HG02571 (cell line): ENCODE results near the gene GOLGA2.
A peak's percentile ranks its signal among the peaks of the same experiment; 100 is the strongest.
"Not testable (repeated sequence)": the region's sequence is repeated elsewhere in the genome, so short reads cannot be mapped to it uniquely, and the experiment has no call there.

Experiments
- ATAC-seq: cut with Tn5 transposase; IDR thresholded peaks from one replicate; pipeline ENCODE4 v1.9.1; 2021; ENCODE audit warnings: mild to moderate bottlenecking, moderate library complexity; ENCODE audit not compliant: unreplicated experiment

GOLGA2 gene

GRCh38 chr9:128244837-128245231 is 31.0 kb downstream of the GOLGA2 start:
- ATAC-seq, result no peak

DNA sequence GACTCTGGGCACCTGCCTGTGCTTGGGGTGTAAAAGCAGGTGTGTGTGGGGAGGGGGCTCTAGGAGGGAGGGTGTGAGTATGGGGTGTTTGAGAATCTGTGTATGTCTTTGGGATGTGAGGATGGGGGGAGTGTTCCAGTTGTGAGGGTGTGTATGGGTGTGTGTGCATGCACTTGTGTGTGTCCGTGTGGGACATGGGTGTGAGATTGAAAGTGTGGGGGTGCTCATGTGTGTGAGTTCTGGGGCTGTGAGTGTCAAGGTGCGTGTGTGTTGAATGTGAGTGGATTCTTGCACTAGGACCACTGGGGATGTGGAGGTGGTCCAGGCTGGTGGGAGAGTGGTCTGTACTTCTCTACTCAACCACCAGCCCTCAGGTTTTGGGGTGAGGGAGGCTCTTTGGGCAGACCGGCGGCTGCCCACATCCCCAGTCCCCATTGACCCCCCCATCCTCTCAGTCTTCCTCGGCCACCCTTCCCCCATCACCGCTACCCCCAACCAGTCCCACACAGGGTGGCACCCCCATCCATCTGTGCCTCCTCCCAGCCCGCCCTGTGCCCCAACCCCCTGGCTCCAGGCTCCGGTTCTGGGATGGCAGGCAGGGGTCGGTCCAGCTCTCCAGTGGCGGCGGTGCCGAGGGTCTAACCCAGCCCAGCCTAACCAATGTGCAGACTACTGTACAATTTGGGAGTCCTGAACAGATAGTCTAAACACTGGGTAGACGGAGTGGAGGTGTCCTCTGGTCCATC is 31.5 kb downstream of the GOLGA2 start:
- ATAC-seq, result no peak

- ATAC-seq, result no peak
These were observed 32.4 kb downstream of the GOLGA2 start for GRCh38 chr9:128243215-128244018.

DNA sequence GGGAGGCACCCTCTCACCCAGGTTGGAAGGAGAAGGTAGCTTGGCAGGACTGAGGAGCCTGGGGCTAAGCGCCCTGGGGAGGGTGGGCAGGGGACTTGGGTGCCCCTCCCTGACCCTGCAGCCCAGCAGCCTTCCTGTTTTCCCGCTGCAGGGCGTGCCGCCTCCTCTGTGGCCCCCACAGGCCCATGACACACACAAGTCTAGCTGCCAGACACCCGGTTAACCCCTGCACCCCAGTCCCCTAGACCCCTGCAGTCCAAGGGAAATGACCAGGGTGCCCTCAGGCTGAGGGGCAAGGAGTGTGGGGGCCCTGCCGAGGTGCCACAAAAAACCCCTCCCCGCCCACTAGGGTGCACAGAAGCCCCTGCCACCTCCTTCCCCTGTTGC is 33.0 kb downstream of the GOLGA2 start:
- no peak for ATAC-seq

- ATAC-seq, result no peak
These were observed 33.7 kb downstream of the GOLGA2 start for GRCh38 chr9:128242124-128242523.

DNA sequence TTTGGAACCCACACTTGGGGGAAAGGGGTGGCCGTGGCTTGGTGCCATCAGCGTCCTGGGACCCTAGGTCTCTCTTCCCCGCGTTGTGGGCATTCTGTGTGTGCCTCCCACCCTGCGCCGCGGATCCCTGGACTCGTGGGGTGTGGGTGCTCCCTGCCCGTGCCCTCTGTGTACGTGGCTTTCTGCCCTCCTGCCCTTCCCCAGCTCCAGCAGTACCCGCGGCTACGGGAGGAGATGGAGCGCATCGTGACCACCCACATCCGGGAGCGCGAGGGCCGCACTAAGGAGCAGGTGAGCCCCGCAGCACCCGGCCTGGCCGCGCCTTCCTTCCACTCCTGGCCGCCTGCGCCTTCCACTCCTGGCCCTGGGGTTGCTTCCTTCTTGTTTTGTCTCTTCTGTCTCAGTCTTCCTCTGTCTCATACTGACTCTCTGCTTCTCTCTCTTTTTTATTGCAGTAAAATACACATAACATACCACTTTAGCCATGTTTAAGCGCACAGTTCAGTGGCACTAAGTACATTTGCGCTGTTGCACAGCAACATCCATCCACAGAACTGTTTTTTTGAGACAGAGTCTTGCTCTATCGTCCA is 41.9 kb downstream of the GOLGA2 start:
- no peak for ATAC-seq

DNA sequence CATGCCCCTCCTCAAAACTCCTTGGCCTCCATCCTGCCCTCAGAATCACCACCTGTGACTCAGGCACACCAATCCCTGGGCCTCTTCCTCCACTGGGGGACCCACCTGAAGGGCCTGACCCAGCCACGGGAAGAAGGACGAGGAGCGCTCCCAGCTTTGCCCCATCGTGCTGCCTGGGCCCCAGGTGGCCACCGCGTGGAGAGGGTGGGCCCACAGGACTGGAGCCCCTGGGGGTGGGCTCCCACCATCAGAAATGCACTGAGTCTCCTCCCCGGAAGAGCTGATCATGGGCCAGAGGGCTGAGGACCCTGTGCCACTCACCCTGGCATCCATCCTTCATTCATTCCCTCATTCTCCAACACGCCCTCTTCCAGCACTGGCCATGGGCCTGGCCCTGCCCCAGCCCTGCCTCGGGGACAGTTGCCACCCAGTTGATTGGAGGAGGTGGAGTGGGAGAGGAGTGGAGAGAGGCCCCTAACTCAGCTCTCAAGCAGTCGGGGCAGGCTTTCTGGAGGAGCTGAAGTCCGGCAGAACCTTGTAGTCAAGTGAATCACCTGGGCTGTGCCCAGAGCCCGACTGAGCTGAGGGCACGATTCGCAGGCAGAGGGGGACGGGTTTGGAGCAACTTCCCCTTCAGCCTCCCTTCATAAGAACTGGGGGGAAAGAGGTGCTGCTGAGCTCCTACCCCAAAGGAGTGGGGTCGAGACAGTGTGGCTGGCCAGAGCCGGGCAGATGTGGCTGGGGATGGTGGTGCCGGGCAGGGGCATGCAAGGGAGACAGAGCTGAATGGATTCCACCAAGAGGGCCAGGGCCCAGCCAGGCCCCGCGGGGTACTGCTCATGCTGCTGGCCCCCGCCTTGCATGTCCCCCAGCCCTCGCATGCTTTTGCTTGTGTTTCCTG is 43.0 kb downstream of the GOLGA2 start:
- no peak for ATAC-seq

DNA sequence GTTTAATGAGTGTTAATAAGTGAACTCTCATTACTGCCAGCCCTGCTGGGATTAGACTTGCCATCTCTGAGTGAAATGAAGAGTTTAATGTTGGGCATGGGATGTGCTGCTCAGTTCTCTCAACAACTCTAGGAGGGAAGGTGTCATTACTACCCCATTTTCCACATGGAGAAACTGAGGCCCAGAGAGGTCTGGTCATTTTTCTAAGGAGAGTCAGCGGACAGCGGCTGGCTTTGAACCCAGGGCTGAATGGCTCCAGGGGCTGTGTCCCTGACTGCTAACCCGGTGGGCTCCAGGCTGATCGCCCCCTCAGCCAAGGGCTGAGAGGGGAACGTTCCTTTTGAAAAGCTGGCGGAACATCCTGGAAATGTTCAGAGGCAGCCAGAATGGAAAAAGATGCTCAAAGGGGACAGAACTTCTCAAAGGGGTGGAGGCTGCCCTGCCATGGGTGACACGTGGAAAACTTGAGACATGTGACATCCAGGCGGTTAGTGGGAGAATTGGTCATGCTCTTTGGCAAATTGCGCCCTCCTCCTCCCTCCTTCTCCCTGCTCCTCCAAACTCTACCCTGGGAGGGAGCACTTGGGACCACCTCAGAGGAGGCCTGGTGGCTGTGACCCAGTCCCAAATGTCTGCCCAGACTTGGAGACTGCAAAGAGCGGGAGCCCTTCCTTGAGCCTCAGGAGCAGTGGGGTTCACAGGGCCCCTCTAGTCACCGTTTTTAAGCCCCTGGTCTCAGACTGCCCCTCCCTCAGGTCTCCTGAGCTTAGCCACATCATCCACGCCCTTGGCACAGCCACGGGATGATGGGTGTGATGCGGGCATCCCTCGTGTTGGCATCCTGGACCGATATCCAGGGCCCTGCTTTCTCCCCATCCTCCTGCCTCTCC is 43.9 kb downstream of the GOLGA2 start:
- ATAC-seq, result no peak

DNA sequence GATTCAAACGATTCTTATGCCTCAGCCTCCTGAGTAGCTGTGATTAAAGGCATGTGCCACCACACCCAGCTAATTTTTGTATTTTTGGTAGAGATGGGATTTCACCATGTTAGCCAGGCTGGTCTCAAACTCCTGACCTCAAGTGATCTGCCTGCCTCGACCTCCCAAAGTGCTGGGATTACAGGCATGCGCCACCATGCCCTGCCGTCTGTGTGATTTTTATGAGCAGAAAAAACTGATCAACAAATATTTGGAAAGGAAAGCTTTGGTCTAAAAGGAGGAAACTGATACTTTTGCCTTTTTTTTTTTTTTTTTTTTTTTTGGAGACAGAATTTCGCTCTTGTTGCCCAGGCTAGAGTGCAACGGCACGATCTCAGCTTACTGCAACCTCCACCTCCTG is 44.9 kb downstream of the GOLGA2 start:
- not testable (repeated sequence) for ATAC-seq

DNA sequence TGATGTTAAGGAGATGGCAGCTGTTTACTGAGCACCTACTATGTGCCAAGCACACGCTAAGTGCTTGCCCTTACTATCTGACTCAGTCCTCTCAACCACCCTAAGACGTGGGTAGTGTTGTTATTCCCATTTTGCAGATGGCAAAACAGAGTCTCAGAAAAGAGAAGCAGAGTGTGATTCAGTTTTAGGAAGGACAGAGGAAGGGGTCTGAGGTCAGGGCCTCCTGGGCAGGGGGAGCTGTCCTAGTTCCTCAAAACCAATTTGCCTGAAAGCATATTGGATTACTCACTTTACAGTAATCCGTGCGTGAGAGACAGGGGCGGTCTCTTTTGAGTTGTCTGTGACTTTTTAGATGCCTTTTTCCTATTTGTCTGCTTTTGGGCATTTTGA is 49.4 kb downstream of the GOLGA2 start:
- no peak for ATAC-seq

- no peak for ATAC-seq
These were observed 49.9 kb downstream of the GOLGA2 start for GRCh38 chr9:128225770-128226411.

- no peak for ATAC-seq
These were observed 50.9 kb downstream of the GOLGA2 start for GRCh38 chr9:128224877-128225276.

DNA sequence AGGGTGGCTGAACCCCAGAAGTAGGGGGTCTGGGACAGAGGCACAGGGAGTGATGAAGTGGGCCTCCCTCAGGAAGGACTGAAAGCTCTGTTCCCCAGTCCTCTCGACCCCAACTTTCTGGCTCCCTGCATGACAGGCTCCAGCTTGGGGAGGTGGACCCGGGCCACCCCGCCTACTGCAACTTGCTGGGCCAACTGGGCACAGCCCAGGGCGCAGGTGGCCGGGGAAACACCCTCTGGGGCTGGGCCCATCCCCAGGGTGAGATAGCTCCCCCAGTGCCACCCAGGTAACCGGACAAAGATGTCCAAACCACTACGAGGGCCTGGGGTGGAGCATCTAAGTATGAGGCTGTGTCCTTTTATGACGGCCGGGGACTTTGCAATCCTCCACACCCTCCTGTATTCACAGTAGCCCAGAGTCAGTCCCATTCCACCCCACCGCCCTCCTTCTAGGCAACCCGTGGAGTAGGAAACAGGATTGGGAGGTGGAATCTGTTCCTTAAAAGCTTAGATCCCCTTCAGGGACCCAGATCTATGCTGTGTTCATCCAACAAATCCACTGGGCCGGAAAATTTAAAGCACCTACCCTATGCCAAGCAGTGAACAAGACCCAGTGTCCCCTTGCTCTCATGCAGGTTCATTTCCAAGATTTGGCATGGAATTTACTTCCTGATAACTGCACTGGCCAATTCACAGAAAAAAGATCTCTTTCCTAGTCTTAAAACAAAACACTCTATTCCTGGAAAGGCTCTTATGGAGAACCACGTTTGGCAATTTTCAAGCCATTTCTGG is 52.7 kb downstream of the GOLGA2 start:
- ATAC-seq, result no peak

- ATAC-seq, result no peak
These were observed 53.8 kb downstream of the GOLGA2 start for GRCh38 chr9:128222026-128222425.

- no peak for ATAC-seq
These were observed 56.0 kb downstream of the GOLGA2 start for GRCh38 chr9:128219831-128220230.

- ATAC-seq, result peak; percentile 83
These were observed 57.1 kb downstream of the GOLGA2 start for GRCh38 chr9:128218518-128219389.

DNA sequence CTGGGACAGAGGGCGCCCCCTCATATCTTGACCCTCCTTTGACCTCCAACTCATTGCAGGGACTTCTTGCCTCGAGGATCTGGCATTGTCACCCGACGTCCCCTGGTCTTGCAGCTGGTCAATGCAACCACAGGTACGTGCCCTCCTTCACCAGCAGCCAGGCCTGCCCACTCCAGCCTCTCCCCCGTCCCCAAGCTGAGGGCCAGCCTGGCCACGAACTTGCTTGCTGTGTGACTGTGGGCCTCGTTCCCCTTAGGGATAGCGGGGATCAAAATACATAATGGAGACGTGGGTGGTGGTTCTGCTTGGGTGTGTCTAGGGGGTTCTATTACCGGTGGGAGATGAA is 57.7 kb downstream of the GOLGA2 start:
- no peak for ATAC-seq
